Body of pancreas (tissue), 4 donors: ENCODE results near the gene RAB18.

ENCODE experiments used
- CTCF ChIP-seq, 7 experiments: fragments of 450-650 bp in 4 of 7; fragments of 200-600 bp in 3 of 7; sonication (generic) in 3 of 7; IDR thresholded peaks; one replicate each; pipeline ENCODE4 v1.5.1; 2016 to 2019; ENCODE audit warnings: antibody characterized with exemption in 7 of 7
- POLR2A ChIP-seq, 3 donors: fragments of 450-650 bp; IDR thresholded peaks; one replicate each; pipeline ENCODE4 v1.6.1; 2016; ENCODE audit warnings: antibody characterized with exemption in 3 of 3, mild to moderate bottlenecking in 2 of 3

DNA sequence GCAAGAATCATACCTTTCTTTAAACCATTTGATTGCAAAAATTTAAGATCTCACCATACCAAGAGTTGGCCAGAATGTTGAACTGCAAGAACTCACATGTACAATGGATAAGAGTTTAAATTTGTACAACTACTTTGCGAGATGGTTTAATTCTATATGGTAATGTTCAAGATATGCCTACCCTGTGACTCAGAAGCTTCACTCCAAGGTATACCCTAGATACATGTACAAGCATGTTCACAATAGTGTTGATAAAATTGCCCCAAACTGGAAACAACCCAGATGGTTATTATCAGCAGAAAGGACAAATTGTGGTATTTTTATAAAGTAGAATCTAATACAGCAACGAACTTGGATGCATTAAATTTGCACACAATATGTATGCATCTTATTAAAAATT lies 25.1 kb upstream of the RAB18 start:
- TF ChIP-seq CTCF (IDR thresholded peaks at IDR 0.05) (no peak), POLR2A (IDR thresholded peaks at IDR 0.05) (no peak)
